Neuronal stem cell (in vitro differentiated cells): ENCODE data around the gene ETFBKMT.

Experiments used
- DNase-seq: peaks from one replicate; pipeline ENCODE4 v3.0.0-alpha.2; 2013; ENCODE audit warnings: low spot score
- H2AFZ ChIP-seq: one replicate; pipeline ENCODE4 v1.6.1; 2013; ENCODE audit warnings: mild to moderate bottlenecking, low read length, inconsistent platforms
- H2AK5ac ChIP-seq: 2 replicates; pipeline ENCODE4 v1.6.1; 2013; ENCODE audit warnings: low read depth, mild to moderate bottlenecking, inconsistent platforms, low read length, moderate library complexity, mixed read lengths
- H2BK120ac ChIP-seq: 2 replicates; pipeline ENCODE4 v1.6.1; 2013; ENCODE audit warnings: low read depth, mild to moderate bottlenecking, inconsistent platforms, low read length, moderate library complexity, mixed read lengths
- H2BK12ac ChIP-seq: one replicate; pipeline ENCODE4 v1.6.1; 2013; ENCODE audit warnings: low read length, inconsistent platforms
- H2BK15ac ChIP-seq: 2 replicates; pipeline ENCODE4 v1.6.1; 2013; ENCODE audit warnings: mild to moderate bottlenecking, low read length, inconsistent platforms, mixed read lengths
- H2BK5ac ChIP-seq: one replicate; pipeline ENCODE4 v1.6.1; 2013; ENCODE audit warnings: inconsistent platforms, mild to moderate bottlenecking, low read length, moderate library complexity
- H3K14ac ChIP-seq: one replicate; pipeline ENCODE4 v1.6.1; 2013; ENCODE audit warnings: low read length, inconsistent platforms
- H3K18ac ChIP-seq: 2 replicates; pipeline ENCODE4 v1.6.1; 2013; ENCODE audit warnings: low read length, inconsistent platforms
- H3K23ac ChIP-seq: 2 replicates; pipeline ENCODE4 v1.6.1; 2013; ENCODE audit warnings: low read depth, mild to moderate bottlenecking, mixed read lengths, low read length, inconsistent platforms; ENCODE audit not compliant: poor library complexity
- H3K27ac ChIP-seq: replicated peaks from 3 replicates; pipeline ENCODE4 v1.5.1; 2013; ENCODE audit warnings: low read length, inconsistent platforms
- H3K27me3 ChIP-seq, 3 experiments: 2 replicates each; pipeline ENCODE4 v1.6.1; 2013; ENCODE audit warnings: low read length in 3 of 3, mild to moderate bottlenecking in 2 of 3, inconsistent platforms in 1 of 3, low read depth in 1 of 3, mixed read lengths in 1 of 3, moderate library complexity in 1 of 3; ENCODE audit not compliant: control insufficient read depth in 3 of 3, insufficient read depth in 3 of 3
- H3K36me3 ChIP-seq, 2 donors: replicated peaks in 1 of 2; 2 replicates each; pipeline ENCODE4 v1.6.1; 2013; ENCODE audit warnings: low read length in 2 of 2; ENCODE audit not compliant: control insufficient read depth in 2 of 2, insufficient read depth in 2 of 2
- H3K4ac ChIP-seq: 2 replicates; pipeline ENCODE4 v1.6.1; 2013; ENCODE audit warnings: inconsistent platforms, mild to moderate bottlenecking, low read length, moderate library complexity
- H3K4me1 ChIP-seq, 2 donors: 1 replicate in 1 of 2; 2 replicates in 1 of 2; pipeline ENCODE4 v1.6.1; 2013; ENCODE audit warnings: low read length in 2 of 2, low read depth in 1 of 2; ENCODE audit not compliant: control insufficient read depth in 2 of 2, insufficient read depth in 1 of 2
- H3K4me2 ChIP-seq: one replicate; pipeline ENCODE4 v1.6.1; 2013; ENCODE audit warnings: mild to moderate bottlenecking, low read length, inconsistent platforms; ENCODE audit not compliant: insufficient read depth, poor library complexity, severe bottlenecking
- H3K4me3 ChIP-seq, 2 donors: 2 replicates each; pipeline ENCODE4 v1.5.1; 2013; ENCODE audit warnings: low read length in 2 of 2, mild to moderate bottlenecking in 2 of 2, inconsistent platforms in 1 of 2, moderate library complexity in 1 of 2
- H3K79me1 ChIP-seq: one replicate; pipeline ENCODE4 v1.6.1; 2013; ENCODE audit warnings: low read depth, mild to moderate bottlenecking, inconsistent platforms, low read length, moderate library complexity
- H3K9ac ChIP-seq: one replicate; pipeline ENCODE4 v1.6.1; 2013; ENCODE audit warnings: mild to moderate bottlenecking, low read depth, low read length, inconsistent platforms; ENCODE audit not compliant: poor library complexity
- H3K9me3 ChIP-seq, 2 donors: replicated peaks in 1 of 2; 2 replicates each; pipeline versions ENCODE3 to v1.6.1; 2013; ENCODE audit warnings: low read length in 2 of 2, mild to moderate bottlenecking in 2 of 2, inconsistent platforms in 1 of 2, low read depth in 1 of 2, mixed read lengths in 1 of 2, moderate library complexity in 1 of 2; ENCODE audit not compliant: control insufficient read depth in 2 of 2, insufficient read depth in 1 of 2
- H4K8ac ChIP-seq: one replicate; pipeline ENCODE4 v1.6.1; 2013; ENCODE audit warnings: low read depth, mild to moderate bottlenecking, inconsistent platforms, low read length, moderate library complexity
- H4K91ac ChIP-seq: one replicate; pipeline ENCODE4 v1.6.1; 2013; ENCODE audit warnings: low read length, low read depth, mild to moderate bottlenecking, inconsistent platforms; ENCODE audit not compliant: poor library complexity
- whole genome bisulfite sequencing, 2 donors: extraction: QIAGEN DNeasy Blood & Tissue Kit; methylation state at CpG; one replicate each; pipeline ENCODE4 v1.1.7; 2013; ENCODE audit warnings: missing lambda C conversion rate in 2 of 2, mixed read lengths in 1 of 2; ENCODE audit not compliant: insufficient read length in 2 of 2, insufficient replicate concordance in 1 of 2; ENCODE audit errors: extremely low coverage in 2 of 2; 5-methylcytosine and 5-hydroxymethylcytosine counted together

Gene ETFBKMT

GRCh38 chr12:31629756-31630732 lies 29.4 kb upstream of the ETFBKMT start:
- Histone ChIP-seq H2AFZ (peak overlapping the region; percentile 65), H3K36me3 (no peaks in the 10 kb centered on the region), H3K9me3 (no peaks in the 10 kb centered on the region), H3K4me1 (peaks cover 6 to 27% of the 10 kb centered on the region in 2 donors), H4K8ac (no peak overlapping the region), H3K27me3 (no peaks in the 10 kb centered on the region), H3K9ac (no peak overlapping the region), H3K14ac (no peak overlapping the region), H3K18ac (no peak overlapping the region), H2BK15ac (no peak overlapping the region), H2BK5ac (no peak overlapping the region), H3K23ac (no peak overlapping the region), H3K4me3 (peak overlapping the region in 1 of 2 donors; percentile 26), H2BK120ac (no peak overlapping the region), H3K4me2 (no peak overlapping the region), H2BK12ac (no peak overlapping the region), H3K79me1 (no peaks in the 10 kb centered on the region), H3K27ac (no peak overlapping the region), H3K4ac (no peak overlapping the region), H4K91ac (no peak overlapping the region), H2AK5ac (peak overlapping the region; percentile 65)
- no peak for DNase-seq
- WGBS, 2 donors = no CpG with 5 or more reads among the region's 16 CpGs

- Histone ChIP-seq H3K4me2 (no peak overlapping the region), H3K27ac (no peak overlapping the region), H3K4me3 (no peak overlapping the region), H4K8ac (no peak overlapping the region), H2AFZ (peak overlapping the region; percentile 57), H2AK5ac (no peak overlapping the region), H2BK15ac (no peak overlapping the region), H3K36me3 (no peaks in the 10 kb centered on the region), H3K14ac (no peak overlapping the region), H2BK120ac (no peak overlapping the region), H3K23ac (no peak overlapping the region), H4K91ac (no peak overlapping the region), H3K4ac (no peak overlapping the region), H3K4me1 (peaks cover 6 to 27% of the 10 kb centered on the region in 2 donors), H3K27me3 (no peaks in the 10 kb centered on the region), H2BK12ac (no peak overlapping the region), H3K18ac (no peak overlapping the region), H3K79me1 (no peaks in the 10 kb centered on the region), H3K9ac (no peak overlapping the region), H3K9me3 (no peaks in the 10 kb centered on the region), H2BK5ac (no peak overlapping the region)
- no CpG with 5 or more reads among the region's 6 CpGs for WGBS, 2 donors
- DNase-seq = no peak
Observed at GRCh38 chr12:31631023-31631724, 28.3 kb upstream of the ETFBKMT start.

GRCh38 chr12:31631809-31632208 lies 27.7 kb upstream of the ETFBKMT start:
- H2AK5ac ChIP-seq = no peak overlapping the region
- H3K9ac ChIP-seq = no peak overlapping the region
- no peak overlapping the region for H3K27ac ChIP-seq
- no peak overlapping the region for H2BK12ac ChIP-seq
- no peak overlapping the region for H2BK120ac ChIP-seq
- H3K9me3 ChIP-seq = no peaks in the 10 kb centered on the region
- no CpG with 5 or more reads among the region's 12 CpGs for WGBS, 2 donors
- peak overlapping the region; percentile 57 for H2AFZ ChIP-seq
- H4K91ac ChIP-seq = no peak overlapping the region
- H3K36me3 ChIP-seq = no peaks in the 10 kb centered on the region
- H4K8ac ChIP-seq = no peak overlapping the region
- H3K14ac ChIP-seq = no peak overlapping the region
- no peaks in the 10 kb centered on the region for H3K79me1 ChIP-seq
- no peak overlapping the region for H2BK15ac ChIP-seq
- H3K27me3 ChIP-seq = no peaks in the 10 kb centered on the region
- DNase-seq = no peak
- H3K18ac ChIP-seq = no peak overlapping the region
- H3K4me2 ChIP-seq = no peak overlapping the region
- H3K4me3 ChIP-seq = no peak overlapping the region
- no peak overlapping the region for H3K23ac ChIP-seq
- peaks cover 6 to 27% of the 10 kb centered on the region in 2 donors for H3K4me1 ChIP-seq
- H2BK5ac ChIP-seq = no peak overlapping the region
- H3K4ac ChIP-seq = no peak overlapping the region

GRCh38 chr12:31633464-31633863 lies 26.0 kb upstream of the ETFBKMT start:
- Histone ChIP-seq H3K27ac (no peak overlapping the region), H2BK15ac (no peak overlapping the region), H2AK5ac (no peak overlapping the region), H2BK120ac (no peak overlapping the region), H3K14ac (no peak overlapping the region), H3K18ac (no peak overlapping the region), H2AFZ (no peak overlapping the region), H4K8ac (no peak overlapping the region), H3K4me3 (no peak overlapping the region), H3K4ac (no peak overlapping the region), H3K4me2 (no peak overlapping the region), H3K79me1 (no peaks in the 10 kb centered on the region), H3K36me3 (no peaks in the 10 kb centered on the region), H3K4me1 (peaks cover 1 to 21% of the 10 kb centered on the region in 2 donors), H2BK5ac (no peak overlapping the region), H3K9ac (no peak overlapping the region), H3K9me3 (no peaks in the 10 kb centered on the region), H3K23ac (no peak overlapping the region), H4K91ac (no peak overlapping the region), H3K27me3 (no peaks in the 10 kb centered on the region), H2BK12ac (no peak overlapping the region)
- no CpG with 5 or more reads among the region's 4 CpGs for WGBS, 2 donors
- DNase-seq = no peak
